Spleen (tissue), 7 donors: Measurements from ENCODE around the gene PSG11.
"Not testable (repeated sequence)": the region's sequence is repeated elsewhere in the genome, so short reads cannot be mapped to it uniquely, and the experiment has no call there.

Experiments
- POLR2AphosphoS5 ChIP-seq, 3 donors: sonication (generic); formaldehyde crosslinking; IDR thresholded peaks; one replicate each; pipeline ENCODE4 v1.5.1; 2017; ENCODE audit warnings: antibody characterized with exemption in 3 of 3
- TF ChIP-seq, protein P1 (sequence below), 11 experiments: fragments of 200-600 bp in 7 of 11; fragments of 450-650 bp in 4 of 11; sonication (generic) in 4 of 11; IDR thresholded peaks in 8 of 11; conservative IDR thresholded peaks in 3 of 11; 1 replicate in 7 of 11; 2 replicates in 4 of 11; pipeline versions ENCODE4 v1.4.0 to v1.8.0; 2016 to 2021; ENCODE audit warnings: antibody characterized with exemption in 11 of 11, inconsistent platforms in 4 of 11, mild to moderate bottlenecking in 1 of 11
- donor health status: DM: no; HTN: no; CAD: no; lungs with moderate emphysema.
- donor health status: DM: no; HTN: no; CAD: no.
- donor health status: DM: no; HTN: no; CAD: no.

DNA sequence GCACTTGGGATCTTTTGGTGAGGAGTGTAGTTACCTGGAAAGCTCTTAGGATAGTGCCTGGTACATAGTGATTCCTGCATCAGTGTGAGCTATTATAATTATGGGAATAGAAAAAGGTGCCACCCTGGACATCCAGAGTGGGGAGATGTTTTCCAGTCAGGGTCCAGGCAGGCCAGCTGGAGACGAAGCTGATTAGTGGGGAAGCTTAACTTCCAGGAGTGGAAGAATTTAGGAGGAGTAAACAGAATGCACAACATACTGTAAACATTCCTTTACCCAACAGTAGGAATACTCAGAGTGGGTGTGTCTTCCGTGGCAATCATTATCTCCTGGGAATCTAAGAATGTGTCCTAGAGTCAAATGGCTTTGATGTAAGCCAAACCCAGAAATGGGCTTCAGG is 23.3 kb downstream of the PSG11 start:
- TF ChIP-seq POLR2AphosphoS5 (IDR thresholded peaks at IDR 0.05): not testable (repeated sequence)
- TF ChIP-seq, protein P1, sequence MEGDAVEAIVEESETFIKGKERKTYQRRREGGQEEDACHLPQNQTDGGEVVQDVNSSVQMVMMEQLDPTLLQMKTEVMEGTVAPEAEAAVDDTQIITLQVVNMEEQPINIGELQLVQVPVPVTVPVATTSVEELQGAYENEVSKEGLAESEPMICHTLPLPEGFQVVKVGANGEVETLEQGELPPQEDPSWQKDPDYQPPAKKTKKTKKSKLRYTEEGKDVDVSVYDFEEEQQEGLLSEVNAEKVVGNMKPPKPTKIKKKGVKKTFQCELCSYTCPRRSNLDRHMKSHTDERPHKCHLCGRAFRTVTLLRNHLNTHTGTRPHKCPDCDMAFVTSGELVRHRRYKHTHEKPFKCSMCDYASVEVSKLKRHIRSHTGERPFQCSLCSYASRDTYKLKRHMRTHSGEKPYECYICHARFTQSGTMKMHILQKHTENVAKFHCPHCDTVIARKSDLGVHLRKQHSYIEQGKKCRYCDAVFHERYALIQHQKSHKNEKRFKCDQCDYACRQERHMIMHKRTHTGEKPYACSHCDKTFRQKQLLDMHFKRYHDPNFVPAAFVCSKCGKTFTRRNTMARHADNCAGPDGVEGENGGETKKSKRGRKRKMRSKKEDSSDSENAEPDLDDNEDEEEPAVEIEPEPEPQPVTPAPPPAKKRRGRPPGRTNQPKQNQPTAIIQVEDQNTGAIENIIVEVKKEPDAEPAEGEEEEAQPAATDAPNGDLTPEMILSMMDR (IDR thresholded peaks at IDR 0.05 in 8 of 11, conservative IDR thresholded peaks at IDR 0.05 in 3 of 11): not testable (repeated sequence)
